Pulmonary artery endothelial cell (primary cell): ENCODE measurements around the gene WDR3. TPM values are rescaled to one million over a fixed set of nuclear protein-coding genes. Genes with fewer than 3 reads are reported as not detected.
A peak's percentile ranks its signal among the peaks of the same experiment; 100 is the strongest.
"Not testable (repeated sequence)": the region's sequence is repeated elsewhere in the genome, so short reads cannot be mapped to it uniquely, and the experiment has no call there.

Source experiments
- DNase-seq: peaks from one replicate; pipeline ENCODE4 v3.0.0-alpha.2; 2011; ENCODE audit warnings: low read depth, low spot score
- total RNA-seq: library from RNA; depleted of rRNA; stranded (reverse); fragments of >200 nt; gene quantifications from 2 replicates; pipeline ENCODE4 v1.2.3, GENCODE V29; 2014

WDR3 gene
- 37.4 and 51.2 TPM in 2 replicates for total RNA-seq

DNA sequence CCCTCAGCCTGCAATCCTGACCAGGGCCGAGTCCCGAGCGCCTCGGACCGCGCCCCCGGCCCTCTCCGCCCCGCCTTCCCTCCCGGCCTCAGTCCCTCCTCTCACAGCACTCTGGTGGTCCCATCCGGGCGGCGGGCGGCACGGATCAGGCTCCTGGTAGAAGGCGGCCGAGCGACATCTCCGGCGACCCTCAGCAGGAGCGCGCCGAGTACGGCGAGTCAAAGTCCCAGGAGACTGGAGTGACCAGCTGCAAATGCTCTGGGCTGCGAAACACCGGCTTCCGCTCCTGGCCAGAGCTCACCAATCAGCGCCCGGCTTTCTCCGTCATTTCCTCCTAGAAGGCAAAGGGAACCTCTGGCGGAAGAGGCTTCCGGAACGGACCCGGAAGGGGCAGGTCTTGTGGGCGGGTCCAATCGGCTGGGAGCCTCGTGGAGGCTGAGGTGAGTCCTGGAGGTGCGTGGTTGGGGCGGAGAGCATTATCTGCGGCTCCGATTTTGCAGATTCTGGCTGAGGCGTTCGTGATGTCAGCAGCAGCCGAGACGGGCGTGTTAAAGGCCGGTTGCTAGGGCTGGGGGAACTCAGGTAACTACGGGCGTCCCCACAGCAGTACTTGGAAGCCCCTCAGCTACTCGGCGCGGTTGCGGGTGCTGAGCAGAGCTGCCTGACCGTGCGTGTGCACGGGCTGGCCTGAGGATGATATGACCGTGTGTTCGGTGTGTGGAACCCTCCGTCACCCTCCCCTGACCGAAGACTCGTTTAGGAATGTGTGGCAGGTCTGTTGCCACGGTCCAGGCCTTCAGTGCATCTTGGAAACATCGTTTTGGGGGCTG lies at the start of gene WDR3, which contains the start of gene GDAP2:
WDR3 (plus strand) TSS at position 397 of the 830 bp plus-strand sequence. CDS start 3,581 bp downstream, outside the sequence.
GDAP2 (minus strand) TSS at position 279 of the 830 bp plus-strand sequence. CDS start 9,264 bp downstream, outside the sequence.
- DNase-seq = peak; percentile 90

DNA sequence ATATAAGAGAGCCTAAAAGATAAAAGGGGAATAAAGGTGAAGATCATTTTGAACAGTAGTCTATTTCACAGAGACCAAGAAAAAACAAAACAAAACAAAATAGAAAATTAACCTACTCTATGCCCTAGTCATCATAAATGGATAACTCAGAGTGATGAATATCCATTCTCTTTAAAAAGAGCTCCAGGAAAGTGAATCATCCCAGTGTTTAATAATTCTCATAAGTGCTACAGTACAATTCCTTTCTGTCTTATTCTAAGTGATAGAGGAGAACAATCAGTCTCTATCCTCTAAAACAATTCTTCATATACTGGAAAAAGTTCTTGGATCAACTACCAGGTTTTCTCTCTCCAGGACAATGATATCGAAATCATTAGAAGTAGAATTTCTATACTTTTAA lies 45.9 kb upstream of the WDR3 start:
- no peak for DNase-seq

DNA sequence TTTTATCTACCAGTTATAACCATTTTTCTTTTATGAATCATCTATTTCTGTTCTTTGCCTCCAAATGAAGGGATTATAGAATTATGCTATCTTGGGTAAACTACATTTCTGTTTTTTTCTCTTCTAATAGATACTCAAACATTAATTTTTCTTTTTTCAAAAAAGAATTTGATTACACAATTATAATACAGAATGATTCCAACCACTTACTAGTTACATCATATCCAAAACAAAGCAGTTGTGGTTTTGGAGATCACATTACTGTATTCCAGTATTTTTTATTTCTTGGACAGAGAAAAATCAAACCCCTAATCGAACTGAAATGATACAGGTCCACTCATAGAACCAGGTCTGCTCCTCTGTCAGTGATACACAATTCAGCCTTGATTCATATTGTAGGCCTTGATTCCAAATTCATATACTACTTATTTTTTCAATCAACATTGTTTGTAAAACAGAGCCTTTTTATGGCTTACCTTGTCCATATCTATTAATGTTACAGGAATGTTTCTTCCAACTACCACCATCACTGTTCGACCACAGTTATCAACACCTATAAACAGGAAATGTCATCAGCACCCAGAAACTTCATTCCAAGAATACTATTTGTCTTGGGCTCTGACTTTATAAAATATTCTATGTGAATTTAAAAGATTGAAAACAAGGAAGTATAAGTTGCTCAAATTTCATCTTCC lies 43.3 kb upstream of the WDR3 start:
- DNase-seq = no peak

DNA sequence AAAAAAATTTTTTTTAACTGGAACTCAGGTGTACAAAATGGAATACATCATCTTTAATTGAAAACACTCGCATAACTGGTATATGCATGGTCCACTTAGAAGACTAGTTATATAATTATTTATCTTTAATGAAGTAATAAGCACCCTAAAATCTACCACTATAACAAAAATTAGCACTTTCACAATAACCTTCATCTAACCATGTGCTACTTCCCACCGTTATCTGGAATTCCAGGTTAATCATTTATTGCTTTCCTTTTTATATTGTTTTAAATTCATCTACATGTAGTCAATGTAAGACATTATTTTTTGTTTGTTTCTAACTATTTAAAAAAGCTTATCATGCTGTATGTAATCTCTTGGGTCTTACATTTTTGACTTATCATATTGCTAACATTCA lies 39.1 kb upstream of the WDR3 start:
- no peak for DNase-seq

DNA sequence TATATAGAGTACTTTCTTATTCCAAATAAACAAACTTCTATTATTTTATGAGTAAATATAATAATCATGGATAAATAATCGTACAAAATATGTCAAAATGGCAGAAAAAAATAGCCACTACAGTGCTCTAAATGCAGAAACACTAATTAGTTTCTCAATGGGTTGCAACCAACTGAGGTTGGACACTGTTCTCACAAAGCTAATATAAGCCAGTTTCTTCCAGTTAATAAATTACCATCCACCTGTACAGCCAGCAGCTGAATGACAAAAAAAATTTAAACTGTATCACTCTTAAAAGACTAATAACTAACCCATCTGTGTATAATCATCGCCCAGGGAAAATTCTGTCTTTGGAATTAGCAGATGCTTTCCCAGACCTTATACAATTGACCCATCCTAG lies 37.0 kb upstream of the WDR3 start:
- DNase-seq = no peak

DNA sequence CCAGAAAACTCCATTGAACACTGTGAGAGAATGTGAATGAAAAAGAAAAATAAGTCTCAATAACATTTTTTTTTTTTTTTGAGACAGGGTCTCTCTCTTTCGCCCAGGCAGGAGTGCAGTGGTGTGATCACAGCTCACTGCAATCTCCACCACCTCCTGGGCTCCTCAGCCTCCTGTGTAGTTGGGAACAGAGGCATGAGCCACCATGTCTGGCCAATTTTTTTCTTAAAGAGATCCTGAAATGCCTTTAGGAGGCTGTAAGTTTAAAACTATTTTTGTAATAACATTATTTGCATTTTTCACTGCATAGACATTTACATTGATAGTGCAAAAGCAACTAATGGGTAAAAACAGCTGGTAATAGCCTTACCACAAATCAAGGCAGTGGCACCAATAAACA lies 35.5 kb upstream of the WDR3 start:
- DNase-seq = no peak

DNA sequence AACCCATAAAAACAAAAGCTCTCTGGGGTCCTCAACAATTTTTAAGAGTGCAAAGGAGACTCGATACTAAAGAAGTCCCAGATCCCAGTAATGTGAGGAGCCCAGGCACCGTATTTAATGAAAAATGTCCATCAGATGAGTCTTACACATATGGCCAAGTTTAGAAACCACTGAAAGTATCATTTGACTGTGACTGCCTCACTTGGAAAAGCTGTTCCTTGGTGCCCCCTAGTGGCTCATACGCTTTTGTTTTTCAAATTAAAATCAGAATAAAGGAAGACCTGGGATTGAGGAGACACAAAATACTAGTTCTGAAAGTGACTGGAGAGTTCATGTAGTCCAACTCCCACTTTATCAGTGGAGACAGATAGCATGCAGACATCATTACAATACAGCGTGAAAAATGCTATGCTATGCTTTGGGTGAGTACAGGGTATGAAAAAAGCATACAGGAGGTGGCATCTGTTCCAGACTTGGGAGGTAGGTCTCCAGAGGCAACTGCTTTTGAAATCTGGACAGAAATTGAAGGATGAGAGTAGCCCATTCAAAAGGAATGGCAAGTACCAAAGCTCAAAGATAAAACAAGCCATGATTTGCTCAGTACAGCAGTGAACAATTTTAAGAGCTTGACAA lies 33.9 kb upstream of the WDR3 start:
- peak; percentile 53 for DNase-seq

DNA sequence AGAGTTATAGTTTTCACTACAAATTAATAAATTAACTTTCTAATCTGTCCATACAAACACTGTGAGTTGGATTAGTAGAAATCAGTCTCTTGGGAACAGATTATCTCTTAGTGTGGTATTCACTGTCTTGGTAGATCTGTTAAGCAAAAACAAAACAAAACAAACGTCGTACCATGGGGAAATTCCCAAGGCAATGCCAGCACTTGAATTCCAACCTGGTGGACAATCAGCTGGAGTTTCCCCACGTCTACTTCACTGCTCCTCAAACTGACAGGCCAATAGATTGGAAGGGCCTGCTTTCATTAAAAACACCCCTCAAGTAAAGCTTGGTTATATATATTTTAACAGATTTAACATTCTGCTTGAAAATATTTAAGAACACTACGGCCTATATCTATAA lies 32.0 kb upstream of the WDR3 start:
- DNase-seq = peak; percentile 3

DNA sequence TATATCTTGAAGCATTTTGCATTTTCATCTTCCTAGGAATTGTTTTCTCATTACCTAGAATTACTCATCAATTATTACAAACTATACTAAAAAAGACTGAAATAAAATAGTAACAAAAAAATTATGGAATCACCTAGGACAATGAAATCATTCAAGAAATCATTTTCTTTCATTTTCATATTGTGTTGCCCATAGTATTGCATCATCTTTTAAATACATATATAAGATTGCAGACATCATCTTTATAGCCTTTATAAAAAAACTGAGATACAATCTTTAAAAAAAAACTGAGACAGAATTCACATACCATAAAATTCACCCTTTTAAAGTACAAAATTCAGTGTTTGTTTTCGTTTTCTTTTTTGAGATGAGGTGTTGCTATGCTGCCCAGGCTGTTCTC lies 29.7 kb upstream of the WDR3 start:
- no peak for DNase-seq

DNA sequence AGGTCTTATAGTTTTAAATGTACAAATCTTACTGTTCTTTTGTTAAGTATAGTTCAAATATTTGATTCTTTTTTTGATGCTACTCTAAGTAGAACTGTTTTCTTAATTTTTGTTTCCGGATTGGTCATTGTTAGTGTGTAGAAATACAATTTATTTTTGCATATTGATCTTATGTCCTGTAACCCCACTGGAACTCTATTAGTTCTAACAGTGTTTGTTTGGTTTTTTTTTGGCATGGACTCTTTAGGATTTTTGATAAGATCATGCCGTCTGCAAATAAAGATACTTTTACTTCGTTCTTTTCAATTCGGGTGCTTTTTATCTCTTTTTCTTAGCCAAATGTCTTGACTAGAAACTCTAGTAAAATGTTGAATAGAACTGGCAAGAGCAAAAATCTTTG lies 26.6 kb upstream of the WDR3 start:
- no peak for DNase-seq

DNA sequence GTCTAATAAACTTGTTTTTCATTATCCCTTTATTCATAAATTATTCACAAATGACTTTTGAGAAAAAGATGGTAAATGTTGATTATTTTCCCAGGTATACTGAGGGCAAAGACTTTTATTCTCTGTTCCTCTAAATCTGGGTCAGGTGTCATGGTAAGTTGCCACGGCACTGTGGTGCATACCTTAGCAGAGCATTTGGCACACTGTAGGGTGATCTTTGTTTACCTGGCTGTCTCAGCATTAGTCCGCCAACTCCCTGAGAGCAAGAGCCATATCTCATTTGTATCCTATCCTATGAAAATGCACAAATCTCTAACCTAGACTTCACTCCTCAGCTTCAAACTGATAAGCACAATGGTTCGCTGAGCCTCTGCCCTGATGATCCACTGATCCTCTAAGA lies 25.1 kb upstream of the WDR3 start:
- no peak for DNase-seq

DNA sequence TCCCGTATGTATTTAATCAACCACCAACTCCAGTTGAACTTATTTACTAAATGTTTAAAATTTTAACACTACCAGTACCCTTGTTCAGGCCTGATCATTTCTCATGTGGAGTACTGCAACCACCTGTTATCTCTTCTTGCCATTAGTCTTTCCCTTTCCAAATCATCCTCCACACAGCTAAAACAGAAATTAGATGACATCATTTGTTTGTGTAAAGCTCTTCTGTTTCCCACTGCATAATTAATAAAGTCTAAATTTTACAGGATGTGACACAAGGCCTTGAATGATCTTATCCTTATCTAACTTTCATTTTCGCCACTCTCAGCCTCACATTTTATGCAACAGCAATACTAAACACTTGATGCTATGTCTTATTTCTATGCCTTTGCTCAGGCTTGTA lies 24.5 kb upstream of the WDR3 start:
- DNase-seq = no peak

DNA sequence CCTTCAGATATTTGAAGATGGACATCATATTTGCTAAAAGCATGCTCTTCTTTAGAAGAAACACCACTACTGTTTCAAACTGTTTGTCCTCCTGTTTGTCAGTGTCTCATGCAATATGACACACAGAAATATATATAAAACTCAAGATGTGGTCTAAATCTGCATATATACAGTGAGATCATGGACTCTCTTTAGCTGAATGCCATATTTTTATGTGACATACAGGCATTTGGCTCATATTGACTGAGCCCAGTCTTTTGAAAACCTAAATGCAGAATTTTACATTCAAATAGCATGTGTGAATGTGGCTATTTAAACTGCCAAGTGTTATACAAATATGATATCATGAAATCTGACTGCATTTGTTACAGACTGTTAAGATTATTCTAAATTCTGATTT lies 18.5 kb upstream of the WDR3 start:
- DNase-seq = no peak

DNA sequence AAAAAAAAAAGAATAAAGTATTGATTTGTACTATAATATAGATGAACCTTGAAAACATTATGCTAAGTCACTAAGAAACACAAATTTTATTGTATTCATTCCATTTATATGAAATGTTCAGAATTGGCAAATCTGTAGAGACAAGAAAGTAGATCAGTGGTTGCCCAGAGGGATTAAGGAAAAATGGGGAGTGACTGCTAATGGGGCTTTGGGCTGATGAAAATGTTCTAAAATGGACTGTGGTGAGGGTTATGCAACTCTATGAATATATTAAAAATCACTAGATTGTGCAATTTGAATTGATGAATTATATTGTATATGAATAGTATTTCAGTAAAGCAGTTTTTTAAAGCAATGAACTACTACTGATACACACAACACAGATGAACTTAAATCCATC lies 10.2 kb upstream of the WDR3 start:
- DNase-seq = no peak

DNA sequence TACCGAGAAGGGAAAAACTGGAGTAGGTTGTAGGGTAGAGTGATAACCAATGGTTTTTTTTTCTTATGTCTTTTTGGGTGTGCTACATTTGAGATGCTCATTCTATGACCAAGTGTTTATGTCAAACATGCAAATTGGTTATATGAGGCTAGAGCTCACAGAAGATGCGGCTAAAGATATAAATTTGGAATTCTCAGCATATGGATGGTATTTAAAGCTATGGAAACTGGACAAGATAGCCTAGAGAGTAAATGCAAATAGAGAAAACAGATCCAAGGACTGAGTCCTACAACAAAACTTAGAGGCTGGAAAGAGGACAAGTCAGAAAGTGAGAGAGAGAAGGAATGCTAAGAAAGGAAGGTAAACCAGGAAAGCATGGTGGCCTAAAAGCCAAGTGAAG lies 7.5 kb upstream of the WDR3 start:
- DNase-seq = no peak

DNA sequence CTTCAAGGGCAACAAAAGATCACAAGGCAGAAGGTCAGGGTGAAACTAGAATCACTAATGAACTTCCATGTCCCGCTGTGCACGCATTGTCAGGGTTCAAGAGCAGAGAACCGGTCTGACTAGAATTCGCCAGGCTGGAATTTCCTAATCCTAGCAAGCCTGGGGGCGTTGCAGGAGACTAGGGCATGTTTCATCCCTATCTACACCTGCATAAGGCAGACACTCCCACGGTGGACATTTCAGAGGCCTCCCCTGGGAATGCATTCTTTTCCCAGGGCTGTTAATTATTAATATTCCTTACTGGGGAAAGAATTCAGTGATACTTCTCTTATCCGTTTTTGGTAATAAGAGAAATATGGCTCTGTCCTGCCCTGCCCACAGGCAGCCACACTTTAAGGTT lies 6.8 kb upstream of the WDR3 start:
- DNase-seq = not testable (repeated sequence)

DNA sequence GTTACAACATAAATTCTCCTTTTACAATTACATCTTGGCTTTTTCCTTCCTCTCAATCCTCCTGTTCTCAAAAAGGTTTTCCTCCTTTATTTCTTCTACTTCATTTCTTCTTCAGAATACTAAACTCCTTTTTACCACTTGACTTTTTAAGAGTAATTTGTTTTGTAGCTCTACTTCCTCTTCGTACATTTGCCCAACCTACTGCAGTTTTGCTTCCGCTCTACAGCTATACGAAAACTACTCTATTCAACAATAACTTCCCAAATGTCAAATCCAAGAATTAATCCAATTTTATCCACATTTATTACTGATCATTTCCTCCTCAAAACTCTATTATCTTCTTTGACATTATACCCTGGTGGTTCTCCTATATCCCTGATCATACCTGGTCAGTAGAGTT lies 3.6 kb upstream of the WDR3 start:
- DNase-seq = no peak

DNA sequence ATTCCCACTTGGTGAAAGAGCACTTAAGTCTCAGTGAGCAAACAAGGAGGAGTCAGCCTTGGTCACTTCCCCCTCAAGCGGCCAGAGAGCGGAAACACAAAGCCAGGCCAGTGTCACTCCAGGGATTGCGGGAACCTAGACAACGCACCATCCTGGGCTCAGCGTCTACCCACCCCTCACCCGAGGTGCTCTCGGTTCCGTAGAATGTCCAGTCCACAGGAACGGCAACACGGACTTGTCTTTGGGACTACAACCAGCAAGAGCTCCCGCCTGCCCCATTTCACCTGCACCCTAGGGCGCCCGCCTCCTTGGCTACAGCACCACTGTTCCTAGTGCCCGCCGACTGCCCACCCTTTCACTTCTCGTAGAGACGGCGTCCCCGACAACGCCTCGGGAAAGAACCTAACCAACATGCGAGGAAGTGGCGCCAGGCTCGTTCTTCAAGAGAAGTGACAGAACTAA lies 627 bp upstream of the WDR3 start:
- DNase-seq = peak; percentile 29

DNA sequence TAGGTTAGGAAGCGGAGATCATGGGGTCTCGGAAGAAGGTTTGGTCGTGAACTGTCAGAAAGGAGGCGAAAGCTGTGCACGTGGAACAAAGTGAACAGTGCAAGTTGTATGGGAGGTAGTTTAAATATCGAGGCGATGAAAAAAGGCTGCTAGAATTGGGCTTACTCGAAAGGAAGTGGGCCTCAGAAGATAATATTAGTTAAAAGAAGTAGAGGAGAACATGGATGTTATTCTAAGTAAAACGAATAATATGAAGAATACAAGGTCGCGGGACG lies 571 bp downstream of the WDR3 start:
- DNase-seq = no peak

DNA sequence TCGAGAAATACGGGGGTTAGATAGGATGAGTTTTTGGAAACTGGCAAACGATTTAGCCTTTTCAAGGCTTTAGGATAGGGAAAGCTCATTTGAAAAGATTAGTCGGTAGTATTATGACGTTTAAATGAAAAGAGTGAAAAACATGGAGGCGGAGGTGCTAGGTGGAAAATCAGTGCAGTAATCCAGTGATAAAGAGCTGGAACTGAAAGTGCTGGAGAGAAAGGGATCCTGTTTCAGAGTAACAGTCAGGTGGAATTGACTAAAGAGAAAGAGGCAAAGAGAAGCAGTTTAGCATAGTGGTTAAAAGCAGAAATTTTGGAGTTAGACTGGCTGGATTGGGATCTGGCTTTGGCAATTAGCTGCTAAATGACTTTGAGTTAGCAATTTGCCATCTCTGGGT lies 945 bp downstream of the WDR3 start:
- DNase-seq = no peak

DNA sequence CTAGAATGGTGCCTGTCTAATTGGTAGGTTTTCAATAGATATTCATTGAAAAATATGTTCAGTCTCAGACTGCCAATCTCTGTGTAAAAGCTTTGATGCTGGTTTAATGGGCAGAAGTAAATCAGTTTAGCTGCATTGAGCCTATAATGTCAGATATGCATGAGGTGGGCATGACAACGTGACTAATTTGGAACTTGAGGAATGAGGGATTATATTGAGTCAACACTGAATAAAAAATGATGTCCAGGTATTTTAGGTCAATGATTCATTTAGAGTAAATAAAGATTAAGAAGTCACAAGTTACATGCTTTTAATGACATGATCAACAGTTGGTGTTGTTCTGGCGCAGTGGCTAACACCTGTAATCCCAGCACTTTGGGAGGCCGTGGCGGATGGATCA lies 3.0 kb downstream of the WDR3 start:
- no peak for DNase-seq

DNA sequence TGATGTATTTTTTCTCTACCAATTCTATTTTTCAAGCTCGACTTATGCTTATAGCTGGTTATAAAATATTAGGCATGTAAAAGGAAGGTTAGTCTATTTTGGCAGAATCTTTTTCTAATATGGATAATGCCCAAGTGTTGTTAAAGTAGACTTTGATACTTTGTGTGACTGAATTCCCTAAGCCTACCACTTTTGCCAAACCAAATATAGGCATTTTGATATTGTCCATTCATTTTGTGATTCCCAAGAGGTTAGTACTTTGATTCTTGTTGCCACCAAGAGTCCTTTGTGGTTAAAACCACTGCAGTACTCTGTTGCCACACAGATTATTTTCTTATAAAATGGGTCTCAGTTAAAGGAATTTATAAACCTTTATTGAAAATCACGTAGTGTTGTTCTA lies 4.2 kb downstream of the WDR3 start:
- no peak for DNase-seq

DNA sequence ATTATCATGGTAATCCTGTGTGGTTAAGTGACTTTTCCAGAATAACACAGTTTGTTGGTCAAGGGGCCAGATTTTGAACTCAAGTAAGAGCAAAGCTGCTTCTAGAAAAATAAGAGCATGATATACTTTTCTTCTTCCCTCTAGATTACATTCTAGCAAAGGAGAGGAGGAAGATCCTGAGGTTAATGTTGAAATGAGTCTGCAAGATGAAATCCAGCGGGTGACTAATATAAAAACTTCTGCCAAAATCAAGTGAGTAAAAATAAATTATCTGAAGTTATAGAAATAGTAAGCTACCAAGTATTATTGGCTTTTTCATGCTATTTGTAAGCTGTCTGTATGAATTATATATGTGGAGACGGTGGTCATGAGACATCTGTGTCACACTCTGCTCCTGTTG lies 12.8 kb downstream of the WDR3 start:
- DNase-seq = no peak
